Spleen (tissue), 11 donors: Measurements from ENCODE around the gene CCDC34. TPM values are rescaled to one million over a fixed set of nuclear protein-coding genes. Genes with fewer than 3 reads are reported as not detected.

ENCODE experiments used
- DNase-seq: peaks from one replicate; pipeline ENCODE4 v3.0.0-alpha.2; 2020
- H3K27ac ChIP-seq, 8 donors: fragments of 200-600 bp; sonication (generic) in 7 of 8; 1 replicate in 4 of 8; 2 replicates in 4 of 8; pipeline versions ENCODE4 v1.5.0 to v1.8.0; 2016 to 2021; ENCODE audit warnings: inconsistent platforms in 4 of 8, mild to moderate bottlenecking in 4 of 8, moderate library complexity in 1 of 8
- H3K27me3 ChIP-seq, 7 donors: fragments of 200-600 bp; sonication (generic) in 6 of 7; replicated peaks in 1 of 7; 1 replicate in 4 of 7; 2 replicates in 3 of 7; pipeline versions ENCODE4 v1.5.0 to v1.8.0; 2016 to 2021; ENCODE audit warnings: inconsistent platforms in 3 of 7, mild to moderate bottlenecking in 1 of 7
- H3K36me3 ChIP-seq, 6 donors: fragments of 200-600 bp; sonication (generic) in 5 of 6; 1 replicate in 4 of 6; 2 replicates in 2 of 6; pipeline versions ENCODE4 v1.5.0 to v1.8.0; 2016 to 2021; ENCODE audit warnings: inconsistent platforms in 2 of 6
- H3K4me1 ChIP-seq, 6 donors: fragments of 200-600 bp; sonication (generic) in 5 of 6; 1 replicate in 3 of 6; 2 replicates in 3 of 6; pipeline versions ENCODE4 v1.5.0 to v1.8.0; 2016 to 2021; ENCODE audit warnings: inconsistent platforms in 3 of 6
- H3K4me3 ChIP-seq, 8 donors: fragments of 200-600 bp; sonication (generic) in 7 of 8; 1 replicate in 4 of 8; 2 replicates in 4 of 8; pipeline versions ENCODE4 v1.5.0 to v1.8.0; 2016 to 2021; ENCODE audit warnings: inconsistent platforms in 4 of 8, mild to moderate bottlenecking in 4 of 8, moderate library complexity in 2 of 8
- H3K9me3 ChIP-seq, 8 donors: fragments of 200-600 bp; sonication (generic) in 7 of 8; 1 replicate in 4 of 8; 2 replicates in 4 of 8; pipeline versions ENCODE4 v1.5.0 to v1.8.0; 2016 to 2021; ENCODE audit warnings: inconsistent platforms in 4 of 8
- CTCF ChIP-seq, 11 experiments: fragments of 200-600 bp in 7 of 11; fragments of 450-650 bp in 4 of 11; sonication (generic) in 4 of 11; IDR thresholded peaks in 8 of 11; conservative IDR thresholded peaks in 3 of 11; 1 replicate in 7 of 11; 2 replicates in 4 of 11; pipeline versions ENCODE4 v1.4.0 to v1.8.0; 2016 to 2021; ENCODE audit warnings: antibody characterized with exemption in 11 of 11, inconsistent platforms in 4 of 11, mild to moderate bottlenecking in 1 of 11
- POLR2A ChIP-seq, 3 donors: fragments of 450-650 bp; IDR thresholded peaks; one replicate each; pipeline ENCODE4 v1.5.1; 2017; ENCODE audit warnings: antibody characterized with exemption in 3 of 3, mild to moderate bottlenecking in 1 of 3
- POLR2AphosphoS5 ChIP-seq, 3 donors: sonication (generic); formaldehyde crosslinking; IDR thresholded peaks; one replicate each; pipeline ENCODE4 v1.5.1; 2017; ENCODE audit warnings: antibody characterized with exemption in 3 of 3
- WGBS, 5 donors: extraction: QIAGEN DNeasy Blood & Tissue Kit in 3 of 5; methylation state at CpG; one replicate each; pipeline versions ENCODE4 v1.1.5 to v1.1.7; 2013 to 2018; 5-methylcytosine and 5-hydroxymethylcytosine counted together
- intact Hi-C: fragments of 100-400 bp; cut with DNase I; formaldehyde crosslinking; loops from one replicate; pipeline ENCODE4 v1.15.0; 2023; ENCODE audit warnings: low total_unique reads
- polyA plus RNA-seq, 3 donors: library from polyadenylated mRNA; stranded (reverse); fragments of 200-250 nt; gene quantifications; one replicate each; pipeline ENCODE4 v1.2.1, GENCODE V29; 2013
- total RNA-seq, 7 donors: library from RNA; depleted of rRNA in 3 of 7; stranded (reverse); fragments of >200 nt in 3 of 7; fragmentation: NEBNext Ultra II Directional in 4 of 7; extraction: Animal tissue kit (Norgen Biotek cat#: 25700) in 4 of 7; gene quantifications; one replicate each; pipeline versions ENCODE4 v1.1.0 to v1.2.1, GENCODE V29; 2016 to 2021
- donor health status: healthy with polysubstance abuse.
- donor health status: DM: no; HTN: no; CAD: no; lungs with moderate emphysema.
- donor health status: DM: no; HTN: no; CAD: no.
- donor health status: Bipolar disorder and iron deficiency.
- donor health status: healthy.
- donor health status: DM: no; HTN: no; CAD: no.
- donor health status: DM: yes; HTN: yes; CAD: no.

Gene CCDC34
- total and polyA plus RNA-seq, 10 donors: 2.2 to 6.1 (median 3.5) TPM

GRCh38 chr11:27384227-27384626 is 21.2 kb upstream of the CCDC34 start:
- Histone ChIP-seq H3K4me3 (no peak overlapping the region), H3K4me1 (no peaks in the 10 kb centered on the region), H3K9me3 (no peaks in the 10 kb centered on the region), H3K27ac (no peak overlapping the region), H3K27me3 (no peaks in the 10 kb centered on the region), H3K36me3 (peaks cover 0 to 21% (median 0%) of the 10 kb centered on the region in 6 donors)
- no peak for DNase-seq
- no peak for TF ChIP-seq CTCF (IDR thresholded peaks at IDR 0.05 in 8 of 11, conservative IDR thresholded peaks at IDR 0.05 in 3 of 11)
- TF ChIP-seq POLR2A (IDR thresholded peaks at IDR 0.05): no peak
- no peak for TF ChIP-seq POLR2AphosphoS5 (IDR thresholded peaks at IDR 0.05)
- intact Hi-C loops: no loop called here

GRCh38 chr11:27383645-27384044 is 20.6 kb upstream of the CCDC34 start:
- H3K4me1 ChIP-seq: no peaks in the 10 kb centered on the region
- H3K27me3 ChIP-seq: no peaks in the 10 kb centered on the region
- no peaks in the 10 kb centered on the region for H3K9me3 ChIP-seq
- TF ChIP-seq CTCF (IDR thresholded peaks at IDR 0.05 in 8 of 11, conservative IDR thresholded peaks at IDR 0.05 in 3 of 11) (no peak), POLR2A (IDR thresholded peaks at IDR 0.05) (no peak), POLR2AphosphoS5 (IDR thresholded peaks at IDR 0.05) (no peak)
- peak overlapping the region in 1 of 8 donors; percentile 4 for H3K27ac ChIP-seq
- WGBS, 5 donors: 73 to 84% (median 78%) methylated on average over 1 of the region's 1 CpG
- intact Hi-C loops: no loop called here
- H3K4me3 ChIP-seq: no peak overlapping the region
- H3K36me3 ChIP-seq: peaks cover 0 to 25% (median 0%) of the 10 kb centered on the region in 6 donors
- DNase-seq: no peak

GRCh38 chr11:27381238-27381666 is 18.2 kb upstream of the CCDC34 start:
- intact Hi-C loops: no loop called here
- H3K9me3 ChIP-seq: no peaks in the 10 kb centered on the region
- 89 to 95% (median 93%) methylated on average over 5 of the region's 5 CpGs for WGBS, 5 donors

GRCh38 chr11:27380771-27381170 is 17.8 kb upstream of the CCDC34 start:
- peaks cover 0 to 35% (median 0%) of the 10 kb centered on the region in 6 donors for H3K36me3 ChIP-seq
- TF ChIP-seq CTCF (IDR thresholded peaks at IDR 0.05 in 8 of 11, conservative IDR thresholded peaks at IDR 0.05 in 3 of 11) (no peak), POLR2AphosphoS5 (IDR thresholded peaks at IDR 0.05) (no peak), POLR2A (IDR thresholded peaks at IDR 0.05) (no peak)
- H3K27ac ChIP-seq: no peak overlapping the region
- H3K27me3 ChIP-seq: no peaks in the 10 kb centered on the region
- no peak overlapping the region for H3K4me3 ChIP-seq
- no peak for DNase-seq
- no peaks in the 10 kb centered on the region for H3K9me3 ChIP-seq
- WGBS, 5 donors: 93 to 98% (median 96%) methylated on average over 2 of the region's 2 CpGs
- no peaks in the 10 kb centered on the region for H3K4me1 ChIP-seq
- intact Hi-C loops: no loop called here

More at GRCh38 chr11:27381238-27381666, 18.2 kb upstream of the CCDC34 start:
- Histone ChIP-seq H3K27ac (no peak overlapping the region), H3K4me3 (no peak overlapping the region), H3K4me1 (no peaks in the 10 kb centered on the region), H3K36me3 (peaks cover 0 to 31% (median 0%) of the 10 kb centered on the region in 6 donors), H3K27me3 (no peaks in the 10 kb centered on the region)
- TF ChIP-seq CTCF (IDR thresholded peaks at IDR 0.05 in 8 of 11, conservative IDR thresholded peaks at IDR 0.05 in 3 of 11) (no peak), POLR2AphosphoS5 (IDR thresholded peaks at IDR 0.05) (no peak), POLR2A (IDR thresholded peaks at IDR 0.05) (no peak)
- DNase-seq: no peak
